Panc1 (cell line): ENCODE results near the gene PAQR7.

Source experiments
- POLR2AphosphoS5 ChIP-seq: IDR thresholded peaks from 2 replicates; pipeline ENCODE4 v1.6.1; 2012; ENCODE audit warnings: mild to moderate bottlenecking, low read depth, low read length, moderate library complexity
- SIN3A ChIP-seq: IDR thresholded peaks from 2 replicates; pipeline ENCODE4 v1.6.1; 2012; ENCODE audit warnings: low read depth, mild to moderate bottlenecking, low read length, moderate library complexity, borderline replicate concordance; ENCODE audit not compliant: insufficient read depth
- TCF7L2 ChIP-seq: IDR thresholded peaks from 2 replicates; pipeline ENCODE4 v1.6.1; 2011; ENCODE audit warnings: mild to moderate bottlenecking, low read depth, low read length, inconsistent platforms
- TF ChIP-seq, protein P1 (sequence below): fragments of 450-650 bp; IDR thresholded peaks from 2 replicates; pipeline ENCODE4 v1.5.1; 2017; ENCODE audit warnings: mild to moderate bottlenecking
- TF ChIP-seq, protein P2 (sequence below), 2 experiments: IDR thresholded peaks; 2 replicates each; pipeline ENCODE4 v1.6.1; 2011 to 2012; ENCODE audit warnings: low read depth in 2 of 2, control low read depth in 1 of 2, low read length in 1 of 2, mild to moderate bottlenecking in 1 of 2, moderate library complexity in 1 of 2; ENCODE audit not compliant: insufficient read depth in 1 of 2

GRCh38 chr1:25888426-25888987 lies 13.0 kb upstream of the PAQR7 start:
- TF ChIP-seq, protein P1, sequence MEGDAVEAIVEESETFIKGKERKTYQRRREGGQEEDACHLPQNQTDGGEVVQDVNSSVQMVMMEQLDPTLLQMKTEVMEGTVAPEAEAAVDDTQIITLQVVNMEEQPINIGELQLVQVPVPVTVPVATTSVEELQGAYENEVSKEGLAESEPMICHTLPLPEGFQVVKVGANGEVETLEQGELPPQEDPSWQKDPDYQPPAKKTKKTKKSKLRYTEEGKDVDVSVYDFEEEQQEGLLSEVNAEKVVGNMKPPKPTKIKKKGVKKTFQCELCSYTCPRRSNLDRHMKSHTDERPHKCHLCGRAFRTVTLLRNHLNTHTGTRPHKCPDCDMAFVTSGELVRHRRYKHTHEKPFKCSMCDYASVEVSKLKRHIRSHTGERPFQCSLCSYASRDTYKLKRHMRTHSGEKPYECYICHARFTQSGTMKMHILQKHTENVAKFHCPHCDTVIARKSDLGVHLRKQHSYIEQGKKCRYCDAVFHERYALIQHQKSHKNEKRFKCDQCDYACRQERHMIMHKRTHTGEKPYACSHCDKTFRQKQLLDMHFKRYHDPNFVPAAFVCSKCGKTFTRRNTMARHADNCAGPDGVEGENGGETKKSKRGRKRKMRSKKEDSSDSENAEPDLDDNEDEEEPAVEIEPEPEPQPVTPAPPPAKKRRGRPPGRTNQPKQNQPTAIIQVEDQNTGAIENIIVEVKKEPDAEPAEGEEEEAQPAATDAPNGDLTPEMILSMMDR, result no peak
- TF ChIP-seq TCF7L2 (no peak), SIN3A (no peak), POLR2AphosphoS5 (no peak)
- TF ChIP-seq, protein P2, sequence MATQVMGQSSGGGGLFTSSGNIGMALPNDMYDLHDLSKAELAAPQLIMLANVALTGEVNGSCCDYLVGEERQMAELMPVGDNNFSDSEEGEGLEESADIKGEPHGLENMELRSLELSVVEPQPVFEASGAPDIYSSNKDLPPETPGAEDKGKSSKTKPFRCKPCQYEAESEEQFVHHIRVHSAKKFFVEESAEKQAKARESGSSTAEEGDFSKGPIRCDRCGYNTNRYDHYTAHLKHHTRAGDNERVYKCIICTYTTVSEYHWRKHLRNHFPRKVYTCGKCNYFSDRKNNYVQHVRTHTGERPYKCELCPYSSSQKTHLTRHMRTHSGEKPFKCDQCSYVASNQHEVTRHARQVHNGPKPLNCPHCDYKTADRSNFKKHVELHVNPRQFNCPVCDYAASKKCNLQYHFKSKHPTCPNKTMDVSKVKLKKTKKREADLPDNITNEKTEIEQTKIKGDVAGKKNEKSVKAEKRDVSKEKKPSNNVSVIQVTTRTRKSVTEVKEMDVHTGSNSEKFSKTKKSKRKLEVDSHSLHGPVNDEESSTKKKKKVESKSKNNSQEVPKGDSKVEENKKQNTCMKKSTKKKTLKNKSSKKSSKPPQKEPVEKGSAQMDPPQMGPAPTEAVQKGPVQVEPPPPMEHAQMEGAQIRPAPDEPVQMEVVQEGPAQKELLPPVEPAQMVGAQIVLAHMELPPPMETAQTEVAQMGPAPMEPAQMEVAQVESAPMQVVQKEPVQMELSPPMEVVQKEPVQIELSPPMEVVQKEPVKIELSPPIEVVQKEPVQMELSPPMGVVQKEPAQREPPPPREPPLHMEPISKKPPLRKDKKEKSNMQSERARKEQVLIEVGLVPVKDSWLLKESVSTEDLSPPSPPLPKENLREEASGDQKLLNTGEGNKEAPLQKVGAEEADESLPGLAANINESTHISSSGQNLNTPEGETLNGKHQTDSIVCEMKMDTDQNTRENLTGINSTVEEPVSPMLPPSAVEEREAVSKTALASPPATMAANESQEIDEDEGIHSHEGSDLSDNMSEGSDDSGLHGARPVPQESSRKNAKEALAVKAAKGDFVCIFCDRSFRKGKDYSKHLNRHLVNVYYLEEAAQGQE (IDR thresholded peaks at IDR 0.05; ENCODE audit: insufficient read depth in 1 of 2, low read depth in 2 of 2, low read length in 1 of 2), result no peak
